Smooth muscle cell (in vitro differentiated cells): ENCODE measurements around the gene SIDT2. TPM values are rescaled to one million over a fixed set of nuclear protein-coding genes. Genes with fewer than 3 reads are reported as not detected.
"Not testable (repeated sequence)": the region's sequence is repeated elsewhere in the genome, so short reads cannot be mapped to it uniquely, and the experiment has no call there.

Source experiments
- DNase-seq: peaks from one replicate; lab custom pipeline; 2025; ENCODE audit not compliant: unreplicated experiment; lab: John Stamatoyannopoulos, UW
- H2AFZ ChIP-seq: fragments of 200-600 bp; sonication (generic); 2 replicates; pipeline ENCODE4 v1.6.0; 2016; ENCODE audit warnings: antibody characterized with exemption, low read depth, mild to moderate bottlenecking
- H3F3A ChIP-seq: fragments of 200-600 bp; sonication (generic); 2 replicates; pipeline ENCODE4 v1.6.0; 2017; ENCODE audit warnings: antibody characterized with exemption, low read depth
- H3K27ac ChIP-seq: fragments of 200-600 bp; sonication (generic); 2 replicates; pipeline ENCODE4 v1.5.1; 2016; ENCODE audit warnings: low read depth, mild to moderate bottlenecking
- H3K27me3 ChIP-seq: fragments of 200-600 bp; sonication (generic); 2 replicates; pipeline ENCODE4 v1.6.1; 2016; ENCODE audit warnings: low read depth, mild to moderate bottlenecking
- H3K36me3 ChIP-seq: fragments of 200-600 bp; sonication (generic); 2 replicates; pipeline ENCODE4 v1.5.1; 2016; ENCODE audit warnings: low read depth
- H3K4me1 ChIP-seq: fragments of 200-600 bp; sonication (generic); 2 replicates; pipeline ENCODE4 v1.5.1; 2016; ENCODE audit warnings: low read depth
- H3K4me2 ChIP-seq: fragments of 200-600 bp; sonication (generic); 2 replicates; pipeline ENCODE4 v1.6.0; 2016; ENCODE audit warnings: mild to moderate bottlenecking
- H3K4me3 ChIP-seq: fragments of 200-600 bp; sonication (generic); 2 replicates; pipeline ENCODE4 v1.5.1; 2016; ENCODE audit warnings: mild to moderate bottlenecking
- H3K79me2 ChIP-seq: fragments of 200-600 bp; sonication (generic); 2 replicates; pipeline ENCODE4 v1.6.0; 2016; ENCODE audit warnings: low read depth, mild to moderate bottlenecking
- H3K9ac ChIP-seq: fragments of 200-600 bp; sonication (generic); 2 replicates; pipeline ENCODE4 v1.6.0; 2016; ENCODE audit warnings: low read depth
- H3K9me3 ChIP-seq: fragments of 200-600 bp; sonication (generic); replicated peaks from 2 replicates; pipeline ENCODE4 v1.5.1; 2016; ENCODE audit warnings: low read depth
- H4K20me1 ChIP-seq: fragments of 200-600 bp; sonication (generic); 2 replicates; pipeline ENCODE4 v1.6.0; 2016; ENCODE audit warnings: low read depth
- WGBS: methylation state at CpG from one replicate; pipeline ENCODE4 v1.1.7; 2016; ENCODE audit warnings: low lambda C conversion rate; 5-methylcytosine and 5-hydroxymethylcytosine counted together
- polyA plus RNA-seq: library from polyadenylated mRNA; unstranded; fragments of >200 nt; fragmentation: Nextera tagmentation; extraction: Ambion mirVana; gene quantifications from 2 replicates; pipeline ENCODE4 v1.2.1, GENCODE V29; 2016
- total RNA-seq: library from RNA; depleted of rRNA; stranded (reverse); fragments of >200 nt; gene quantifications from 2 replicates; pipeline ENCODE4 v1.2.3, GENCODE V29; 2014
- TF ChIP-seq, protein P1 (sequence below): fragments of 200-600 bp; sonication (generic); IDR thresholded peaks from 2 replicates; pipeline ENCODE4 v1.5.1; 2017; ENCODE audit warnings: borderline replicate concordance, mild to moderate bottlenecking, antibody characterized with exemption; ENCODE audit not compliant: insufficient read depth, poor library complexity, severe bottlenecking

The SIDT2 gene
- total and polyA plus RNA-seq, 2 experiments from 2014 or later, result 11.6 to 35.0 TPM

DNA sequence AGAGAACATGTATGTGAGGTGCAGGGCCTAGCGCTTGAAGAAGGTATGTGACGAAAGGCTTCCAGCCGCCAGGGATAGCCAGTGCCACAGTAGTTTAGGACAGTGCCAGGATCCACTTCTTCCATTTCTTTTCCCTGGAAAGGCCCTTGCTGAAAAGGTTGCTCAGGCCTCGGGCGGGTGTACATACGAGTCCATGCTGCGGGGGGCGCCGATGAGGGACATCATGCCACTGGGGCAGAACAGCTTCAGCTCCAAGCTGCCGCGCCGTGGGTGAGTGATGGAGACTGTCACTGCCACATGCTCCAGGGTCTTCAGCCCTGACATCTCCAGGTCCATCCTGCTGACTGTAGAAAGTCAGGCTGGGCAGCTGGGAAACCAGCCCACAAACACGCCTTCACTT is 30.2 kb downstream of the SIDT2 start:
- H3F3A ChIP-seq, result peaks cover 19% of the 10 kb centered on the region
- not testable (repeated sequence) for H3K27ac ChIP-seq, H3K36me3 ChIP-seq, H2AFZ ChIP-seq, H3K79me2 ChIP-seq, DNase-seq, H3K4me1 ChIP-seq, H3K9me3 ChIP-seq, H3K4me3 ChIP-seq, H3K9ac ChIP-seq, H3K4me2 ChIP-seq, H3K27me3 ChIP-seq
- H4K20me1 ChIP-seq, result peaks cover 19% of the 10 kb centered on the region
- 85% methylated on average over 9 of the region's 13 CpGs for WGBS

DNA sequence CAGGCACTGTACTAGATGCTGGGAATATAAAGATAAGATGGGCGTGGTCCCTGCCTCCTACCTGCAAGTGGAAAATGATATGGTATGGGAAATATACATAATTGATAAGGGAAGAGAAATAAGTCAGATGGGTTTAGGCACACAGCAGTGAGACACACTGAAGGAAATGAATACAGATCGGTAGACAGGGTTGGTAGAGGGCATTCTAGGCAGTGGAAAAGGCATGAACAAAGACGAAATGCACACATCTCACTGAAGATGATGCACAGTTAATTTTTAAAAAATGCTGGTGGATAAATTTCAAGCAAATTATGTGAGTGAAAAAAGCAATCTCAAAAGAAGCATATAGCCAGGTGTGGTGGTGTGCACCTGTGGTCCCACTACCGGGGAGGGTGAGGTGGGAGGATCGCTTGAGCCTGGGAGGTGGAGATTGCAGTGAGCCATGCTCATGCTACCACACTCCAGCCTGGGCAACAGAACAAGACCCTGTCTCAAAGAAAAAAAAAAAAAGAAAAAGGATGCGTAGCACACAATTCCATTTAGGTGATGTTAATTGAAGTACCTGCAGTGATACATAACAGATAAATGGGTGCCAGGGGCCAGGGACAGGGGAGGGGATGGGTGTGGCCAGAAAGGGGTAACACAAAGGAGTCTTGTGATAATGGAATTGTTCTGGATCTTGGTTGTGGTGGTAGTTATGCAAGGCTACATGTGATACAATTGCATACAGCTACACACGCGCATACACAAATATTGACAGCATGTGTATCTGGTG is 31.0 kb downstream of the SIDT2 start:
- peaks cover 10% of the 10 kb centered on the region for H4K20me1 ChIP-seq
- H3F3A ChIP-seq, result peaks cover 11% of the 10 kb centered on the region
- not testable (repeated sequence) for H3K9me3 ChIP-seq, H3K27me3 ChIP-seq, H3K36me3 ChIP-seq, H3K9ac ChIP-seq, H3K4me2 ChIP-seq, H3K79me2 ChIP-seq, H3K4me1 ChIP-seq, DNase-seq, H3K4me3 ChIP-seq, H2AFZ ChIP-seq, H3K27ac ChIP-seq
- WGBS, result 94% methylated on average over 7 of the region's 8 CpGs

DNA sequence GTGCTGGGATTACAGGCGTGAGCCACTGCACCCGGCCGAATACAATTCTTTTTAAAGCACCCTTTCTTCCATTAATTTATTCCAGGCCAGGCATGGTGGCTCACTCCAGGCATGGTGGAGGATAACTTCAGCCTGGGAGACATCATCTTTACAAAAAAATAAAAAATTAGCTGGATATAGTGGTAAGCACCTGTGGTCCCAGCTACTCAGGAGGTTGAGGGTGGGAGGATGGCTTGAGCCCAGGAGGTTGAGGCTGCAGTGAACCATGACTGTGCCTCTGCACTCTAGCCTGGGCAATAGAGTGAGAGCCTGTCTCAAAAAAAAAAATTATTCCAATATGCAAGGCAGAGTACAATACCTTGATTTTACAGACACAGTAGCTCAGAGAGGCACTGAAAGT is 32.1 kb downstream of the SIDT2 start:
- no peak for DNase-seq
- Histone ChIP-seq H2AFZ (no peak overlapping the region), H3K9ac (no peak overlapping the region), H3K4me1 (no peaks in the 10 kb centered on the region), H3F3A (no peaks in the 10 kb centered on the region), H3K4me2 (no peak overlapping the region), H3K4me3 (no peak overlapping the region), H3K27ac (no peak overlapping the region), H3K27me3 (no peaks in the 10 kb centered on the region), H3K79me2 (no peaks in the 10 kb centered on the region), H3K36me3 (peaks cover 4% of the 10 kb centered on the region), H4K20me1 (no peaks in the 10 kb centered on the region), H3K9me3 (no peaks in the 10 kb centered on the region)
- 98% methylated on average over 3 of the region's 3 CpGs for WGBS
- TF ChIP-seq, protein P1, sequence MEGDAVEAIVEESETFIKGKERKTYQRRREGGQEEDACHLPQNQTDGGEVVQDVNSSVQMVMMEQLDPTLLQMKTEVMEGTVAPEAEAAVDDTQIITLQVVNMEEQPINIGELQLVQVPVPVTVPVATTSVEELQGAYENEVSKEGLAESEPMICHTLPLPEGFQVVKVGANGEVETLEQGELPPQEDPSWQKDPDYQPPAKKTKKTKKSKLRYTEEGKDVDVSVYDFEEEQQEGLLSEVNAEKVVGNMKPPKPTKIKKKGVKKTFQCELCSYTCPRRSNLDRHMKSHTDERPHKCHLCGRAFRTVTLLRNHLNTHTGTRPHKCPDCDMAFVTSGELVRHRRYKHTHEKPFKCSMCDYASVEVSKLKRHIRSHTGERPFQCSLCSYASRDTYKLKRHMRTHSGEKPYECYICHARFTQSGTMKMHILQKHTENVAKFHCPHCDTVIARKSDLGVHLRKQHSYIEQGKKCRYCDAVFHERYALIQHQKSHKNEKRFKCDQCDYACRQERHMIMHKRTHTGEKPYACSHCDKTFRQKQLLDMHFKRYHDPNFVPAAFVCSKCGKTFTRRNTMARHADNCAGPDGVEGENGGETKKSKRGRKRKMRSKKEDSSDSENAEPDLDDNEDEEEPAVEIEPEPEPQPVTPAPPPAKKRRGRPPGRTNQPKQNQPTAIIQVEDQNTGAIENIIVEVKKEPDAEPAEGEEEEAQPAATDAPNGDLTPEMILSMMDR, result no peak

GRCh38 chr11:117212697-117213355 is 34.3 kb downstream of the SIDT2 start:
- TF ChIP-seq, protein P1, result no peak
- no peak overlapping the region for H3K4me2 ChIP-seq
- H3K4me3 ChIP-seq, result no peak overlapping the region
- no peak for DNase-seq
- 97% methylated on average over 11 of the region's 11 CpGs for WGBS
- H3F3A ChIP-seq, result peaks cover 7% of the 10 kb centered on the region
- H3K27ac ChIP-seq, result no peak overlapping the region
- H3K36me3 ChIP-seq, result peaks cover 4% of the 10 kb centered on the region
- no peaks in the 10 kb centered on the region for H3K27me3 ChIP-seq
- no peaks in the 10 kb centered on the region for H3K79me2 ChIP-seq
- H4K20me1 ChIP-seq, result no peaks in the 10 kb centered on the region
- H3K9ac ChIP-seq, result no peak overlapping the region
- H3K9me3 ChIP-seq, result no peaks in the 10 kb centered on the region
- H2AFZ ChIP-seq, result no peak overlapping the region
- no peaks in the 10 kb centered on the region for H3K4me1 ChIP-seq
